ENCODE data around the gene SLC22A5.

The SLC22A5 gene

GRCh38 chr5:132369474-132370180 lies at the start of gene SLC22A5:
Gene SLC22A5, plus strand, starts transcription at chr5:132369710. Its CDS starts 263 bp downstream, at chr5:132369973.
- peak; percentile 67 for DNase-seq

- no peak for DNase-seq
These were observed 49.5 kb upstream of the SLC22A5 start for GRCh38 chr5:132319975-132320374.

GRCh38 chr5:132321109-132321721 lies 48.3 kb upstream of the SLC22A5 start:
- no peak for DNase-seq

GRCh38 chr5:132322266-132322665 lies 47.2 kb upstream of the SLC22A5 start:
- no peak for DNase-seq

GRCh38 chr5:132323202-132323601 lies 46.3 kb upstream of the SLC22A5 start:
- no peak for DNase-seq

- no peak for DNase-seq
These were observed 43.8 kb upstream of the SLC22A5 start for GRCh38 chr5:132325691-132326090.

- no peak for DNase-seq
These were observed 42.1 kb upstream of the SLC22A5 start for GRCh38 chr5:132327252-132327955.

GRCh38 chr5:132334812-132335211 lies 34.7 kb upstream of the SLC22A5 start:
- no peak for DNase-seq

- DNase-seq = no peak
These were observed 34.1 kb upstream of the SLC22A5 start for GRCh38 chr5:132335402-132335801.

GRCh38 chr5:132339502-132339901 lies 30.0 kb upstream of the SLC22A5 start:
- no peak for DNase-seq

- DNase-seq = no peak
These were observed 27.0 kb upstream of the SLC22A5 start for GRCh38 chr5:132342291-132343180.

GRCh38 chr5:132344775-132345514 lies 24.6 kb upstream of the SLC22A5 start:
- DNase-seq = no peak

- DNase-seq = no peak
These were observed 16.0 kb upstream of the SLC22A5 start for GRCh38 chr5:132353486-132353995.

GRCh38 chr5:132354381-132355139 lies 14.9 kb upstream of the SLC22A5 start:
- DNase-seq = no peak

- no peak for DNase-seq
These were observed 14.3 kb upstream of the SLC22A5 start for GRCh38 chr5:132355140-132355765.

GRCh38 chr5:132358775-132359174 lies 10.7 kb upstream of the SLC22A5 start:
- no peak for DNase-seq

GRCh38 chr5:132362086-132362485 lies 7.4 kb upstream of the SLC22A5 start:
- DNase-seq = no peak

- no peak for DNase-seq
These were observed 5.9 kb upstream of the SLC22A5 start for GRCh38 chr5:132363431-132364112.

- DNase-seq = no peak
These were observed 5.2 kb upstream of the SLC22A5 start for GRCh38 chr5:132364319-132364718.

- DNase-seq = no peak
These were observed 4.3 kb upstream of the SLC22A5 start for GRCh38 chr5:132365213-132365612.
